Medulla oblongata (tissue), 1 donor: ENCODE results near the gene IL1RAPL2.
"Not testable (repeated sequence)": the region's sequence is repeated elsewhere in the genome, so short reads cannot be mapped to it uniquely, and the experiment has no call there.

Source experiments
- DNase-seq: peaks from one replicate; pipeline ENCODE4 v3.0.0-alpha.2; 2015; ENCODE audit errors: extremely low spot score

IL1RAPL2 gene

GRCh38 chrX:104854188-104854587 lies 288.2 kb downstream of the IL1RAPL2 start:
- no peak for DNase-seq

- DNase-seq = no peak
These were observed 288.9 kb downstream of the IL1RAPL2 start for GRCh38 chrX:104854790-104855340.

GRCh38 chrX:104863466-104863865 lies 297.5 kb downstream of the IL1RAPL2 start:
- DNase-seq = no peak

DNA sequence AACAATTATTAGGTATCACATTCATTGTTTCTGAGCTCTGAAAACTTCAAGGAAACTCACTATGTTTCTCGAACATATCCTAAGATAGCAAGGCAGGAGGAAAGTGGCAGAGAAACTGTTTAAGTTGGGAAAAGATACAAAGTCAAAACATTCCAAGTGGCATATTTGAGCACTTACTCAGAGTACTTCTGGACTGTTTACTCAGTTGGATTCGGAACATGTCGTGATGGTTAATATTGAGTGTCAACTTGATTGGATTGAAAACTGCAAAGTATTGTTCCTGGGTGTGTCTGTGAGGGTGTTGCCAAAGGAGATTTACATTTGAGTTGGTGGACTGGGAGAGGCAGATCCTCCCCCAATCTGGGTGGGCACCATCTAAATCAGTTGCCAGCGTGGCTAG lies 298.3 kb downstream of the IL1RAPL2 start:
- DNase-seq = no peak

- DNase-seq = no peak
These were observed 311.5 kb downstream of the IL1RAPL2 start for GRCh38 chrX:104877504-104877903.

- DNase-seq = no peak
These were observed 336.1 kb downstream of the IL1RAPL2 start for GRCh38 chrX:104902070-104902469.

DNA sequence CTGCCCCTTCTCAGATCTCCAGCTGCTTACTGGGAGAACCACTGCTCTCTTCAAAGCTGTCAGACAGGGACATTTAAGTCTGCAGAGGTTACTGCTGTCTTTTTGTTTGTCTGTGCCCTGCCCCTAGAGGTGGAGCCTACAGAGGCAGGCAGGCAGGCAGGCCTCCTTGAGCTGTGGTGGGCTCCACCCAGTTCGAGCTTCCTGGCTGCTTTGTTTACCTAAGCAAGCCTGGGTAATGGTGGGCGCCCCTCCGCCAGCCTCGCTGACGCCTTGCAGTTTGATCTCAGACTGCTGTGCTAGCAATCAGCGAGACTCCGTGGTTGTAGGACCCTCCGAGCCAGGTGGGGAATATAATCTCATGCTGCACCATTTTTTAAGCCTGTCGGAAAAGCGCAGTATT lies 343.7 kb downstream of the IL1RAPL2 start:
- DNase-seq = not testable (repeated sequence)

GRCh38 chrX:104913348-104913747 lies 347.3 kb downstream of the IL1RAPL2 start:
- DNase-seq = no peak

- DNase-seq = not testable (repeated sequence)
These were observed 348.7 kb downstream of the IL1RAPL2 start for GRCh38 chrX:104914686-104915085.

DNA sequence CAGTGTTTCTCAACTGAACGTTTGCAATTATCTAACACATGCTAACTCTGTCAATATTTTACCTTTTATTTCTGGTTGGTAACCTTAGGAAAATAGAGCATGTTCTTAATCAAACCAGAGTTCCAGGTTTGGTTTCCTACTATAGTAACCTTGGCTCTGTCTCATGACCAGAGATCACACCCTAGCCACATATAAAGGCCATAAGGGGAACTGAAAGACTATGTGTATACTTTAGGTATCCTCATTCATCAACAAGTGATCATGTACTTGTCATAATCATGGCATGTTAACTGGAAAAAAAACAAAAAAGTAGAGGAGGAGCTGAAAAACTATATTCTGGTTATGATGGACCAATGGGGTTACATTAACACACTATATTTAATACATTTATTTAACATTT lies 352.1 kb downstream of the IL1RAPL2 start:
- DNase-seq = no peak

DNA sequence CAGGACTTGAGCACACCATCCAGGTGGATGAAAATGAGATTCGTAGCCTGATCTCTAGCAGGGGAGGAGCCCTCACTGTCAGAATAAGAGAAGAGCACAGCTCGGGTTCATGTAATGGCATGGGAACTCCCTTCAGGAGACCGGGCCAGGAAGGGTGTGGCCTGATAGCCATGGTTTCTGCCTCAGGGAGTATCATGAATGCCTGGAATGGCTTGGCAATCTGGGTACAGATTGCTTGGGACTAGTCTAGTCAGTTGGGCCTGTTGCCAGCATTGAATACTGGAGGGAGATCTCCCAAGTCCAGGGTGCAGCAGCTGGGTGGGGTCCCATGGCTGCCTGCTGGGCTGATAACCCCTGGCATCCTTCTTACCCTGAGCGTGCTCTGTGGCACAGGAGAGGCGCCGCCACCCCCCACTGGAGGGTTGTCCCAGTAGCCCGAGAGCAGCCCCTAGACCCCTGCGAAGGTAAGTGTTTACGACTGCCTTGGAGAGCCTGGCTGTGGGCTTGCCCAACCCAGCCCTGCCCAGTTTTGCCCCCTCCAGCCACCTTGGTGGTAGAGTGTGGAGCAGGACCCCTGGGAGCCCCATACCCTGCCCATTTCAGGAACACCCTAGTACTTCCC lies 355.7 kb downstream of the IL1RAPL2 start:
- DNase-seq = no peak

DNA sequence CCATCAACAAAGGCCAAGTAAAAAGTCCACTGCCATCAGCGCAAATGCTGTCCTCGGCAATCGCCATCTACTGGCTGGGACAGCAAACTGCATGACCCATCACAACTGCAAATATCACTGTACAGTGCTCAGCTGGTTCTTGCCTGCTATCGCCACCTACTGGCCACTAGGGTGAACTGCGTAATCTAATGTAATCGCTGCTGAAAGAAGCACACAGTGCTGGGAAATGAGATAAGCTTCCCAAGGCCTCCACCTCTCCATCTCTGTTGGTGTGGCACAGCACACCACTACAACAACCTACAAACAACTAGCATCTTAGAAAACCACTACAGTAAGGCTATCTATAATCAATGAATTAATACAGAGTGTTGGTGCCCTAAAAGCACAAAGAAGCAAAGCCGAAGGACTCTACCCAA lies 356.2 kb downstream of the IL1RAPL2 start:
- DNase-seq = peak; percentile 22

DNA sequence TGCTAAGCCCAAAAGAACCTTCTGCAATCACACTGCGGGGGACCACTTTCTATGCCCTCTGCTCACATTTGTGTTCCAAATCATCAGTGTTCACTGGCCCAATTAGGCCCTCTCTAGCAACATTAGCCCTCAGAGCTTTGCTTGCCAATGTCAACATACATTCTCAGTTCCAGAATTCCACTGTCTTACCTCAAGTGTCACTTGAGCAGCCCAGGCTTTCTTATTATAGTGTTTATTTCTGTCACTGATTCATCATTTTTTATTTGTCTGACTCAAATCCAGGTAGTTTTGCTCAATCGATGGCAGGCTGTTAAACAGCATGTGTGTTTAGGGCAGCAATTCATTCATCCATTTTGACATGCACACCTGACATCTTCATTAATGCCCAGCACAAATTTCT lies 363.3 kb downstream of the IL1RAPL2 start:
- DNase-seq = no peak

- DNase-seq = no peak
These were observed 369.6 kb downstream of the IL1RAPL2 start for GRCh38 chrX:104935581-104935980.

DNA sequence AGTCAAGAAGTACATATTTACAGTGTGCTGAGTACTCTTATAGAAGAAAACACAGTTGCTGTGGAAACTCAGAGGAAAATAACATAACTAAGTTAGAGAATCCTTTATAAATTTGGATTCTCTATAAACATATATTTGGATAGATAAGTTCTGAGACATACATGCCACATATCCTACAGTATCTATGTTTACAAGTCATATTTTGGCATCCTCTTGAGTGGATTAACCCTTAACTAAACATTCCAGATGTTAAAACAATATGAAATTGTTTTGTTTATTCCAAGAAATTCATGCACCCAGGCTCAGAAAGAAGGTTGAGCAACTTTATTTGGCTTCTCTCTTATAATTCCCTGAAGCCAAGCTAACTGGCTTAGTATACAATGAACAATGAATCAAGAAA lies 387.3 kb downstream of the IL1RAPL2 start:
- no peak for DNase-seq

DNA sequence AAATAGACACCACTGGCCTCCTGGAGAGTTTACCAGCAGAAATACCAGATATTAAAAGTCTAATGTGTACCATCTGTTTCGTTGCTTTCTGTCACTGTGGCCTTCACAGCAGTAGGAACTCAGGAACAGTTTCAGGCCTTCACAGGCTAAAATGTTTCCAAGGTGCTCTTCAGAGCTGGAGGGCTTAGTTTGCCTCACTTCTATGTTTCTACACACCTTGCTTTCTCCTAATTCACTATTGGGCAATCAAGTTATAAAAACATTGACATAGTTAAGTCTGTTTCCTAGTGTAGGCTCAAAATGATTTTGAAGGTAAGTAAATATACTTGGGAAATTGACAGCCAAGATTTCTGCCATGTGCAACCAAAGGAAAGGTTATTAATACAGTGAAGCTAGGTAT lies 395.9 kb downstream of the IL1RAPL2 start:
- no peak for DNase-seq

- DNase-seq = no peak
These were observed 402.2 kb downstream of the IL1RAPL2 start for GRCh38 chrX:104968241-104968640.

GRCh38 chrX:104972737-104973136 lies 406.7 kb downstream of the IL1RAPL2 start:
- no peak for DNase-seq

DNA sequence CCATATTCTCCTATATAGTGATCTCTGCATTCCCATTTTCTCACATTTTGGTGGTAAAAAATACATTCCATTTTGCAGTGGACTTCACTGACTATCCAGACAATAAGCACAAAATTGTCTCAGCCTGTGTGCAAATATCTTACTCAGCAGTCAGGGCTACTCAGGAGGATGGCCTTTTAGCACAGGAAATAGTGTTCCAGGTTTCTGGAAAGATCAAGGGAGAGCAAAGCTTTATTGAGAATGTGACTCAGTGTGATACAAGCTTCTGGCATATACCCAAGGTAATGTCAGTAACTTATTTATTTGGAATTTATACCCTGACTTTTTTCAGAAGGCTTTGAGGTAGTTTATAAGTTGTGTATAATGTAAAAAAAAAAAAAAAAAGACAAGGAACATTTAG lies 421.1 kb downstream of the IL1RAPL2 start:
- no peak for DNase-seq

GRCh38 chrX:104988038-104988437 lies 422.0 kb downstream of the IL1RAPL2 start:
- no peak for DNase-seq

GRCh38 chrX:104995546-104995945 lies 429.5 kb downstream of the IL1RAPL2 start:
- DNase-seq = no peak

- no peak for DNase-seq
These were observed 440.1 kb downstream of the IL1RAPL2 start for GRCh38 chrX:105006103-105006502.

GRCh38 chrX:105006996-105007395 lies 441.0 kb downstream of the IL1RAPL2 start:
- DNase-seq = no peak

GRCh38 chrX:105013719-105014118 lies 447.7 kb downstream of the IL1RAPL2 start:
- DNase-seq = no peak
